NCI-H510A (cell line): Measurements from ENCODE around the gene NSUN2.
A peak's percentile ranks its signal among the peaks of the same experiment; 100 is the strongest.
"Not testable (repeated sequence)": the region's sequence is repeated elsewhere in the genome, so short reads cannot be mapped to it uniquely, and the experiment has no call there.

Experiments
- DNase-seq: peaks from one replicate; lab custom pipeline; 2025; lab: John Stamatoyannopoulos, UW

The NSUN2 gene

DNA sequence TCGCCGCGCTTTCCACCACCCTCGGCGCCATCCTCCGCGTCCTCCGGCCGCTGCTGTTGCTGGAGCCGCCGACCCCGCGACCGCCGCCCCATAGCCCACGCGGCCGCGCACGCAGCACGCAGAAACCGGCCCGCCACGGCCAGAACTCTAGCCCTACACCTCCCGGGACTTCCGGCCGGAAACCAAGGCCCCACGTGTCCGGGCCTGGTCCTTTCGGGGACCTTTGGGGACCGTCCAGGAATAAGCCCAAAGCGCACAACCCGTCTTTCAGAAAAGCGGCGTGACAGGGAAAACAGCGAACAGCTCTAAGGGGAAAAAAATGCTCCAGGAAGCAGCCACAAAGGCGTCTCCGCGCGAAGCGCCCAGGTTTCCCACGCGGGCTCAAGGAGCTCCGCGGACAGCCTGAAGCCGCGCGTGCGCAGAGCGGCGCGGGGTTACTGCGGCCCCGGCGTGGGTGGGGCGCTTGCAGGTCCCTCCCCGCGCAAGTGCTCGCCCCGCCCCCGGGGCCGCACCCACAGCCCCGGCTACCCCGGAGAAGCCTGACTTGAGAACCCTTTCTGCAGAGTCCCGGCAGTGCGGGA lies at the start of gene NSUN2, which contains the start of gene SRD5A1:
Gene NSUN2, minus strand, starts transcription at position 157 of the 581 bp plus-strand sequence. Its CDS starts 65 bp downstream, at position 92.
Gene SRD5A1, plus strand, starts transcription at position 553 of the 581 bp plus-strand sequence. CDS start 137 bp downstream, outside the sequence.
- DNase-seq, result peak; percentile 61

DNA sequence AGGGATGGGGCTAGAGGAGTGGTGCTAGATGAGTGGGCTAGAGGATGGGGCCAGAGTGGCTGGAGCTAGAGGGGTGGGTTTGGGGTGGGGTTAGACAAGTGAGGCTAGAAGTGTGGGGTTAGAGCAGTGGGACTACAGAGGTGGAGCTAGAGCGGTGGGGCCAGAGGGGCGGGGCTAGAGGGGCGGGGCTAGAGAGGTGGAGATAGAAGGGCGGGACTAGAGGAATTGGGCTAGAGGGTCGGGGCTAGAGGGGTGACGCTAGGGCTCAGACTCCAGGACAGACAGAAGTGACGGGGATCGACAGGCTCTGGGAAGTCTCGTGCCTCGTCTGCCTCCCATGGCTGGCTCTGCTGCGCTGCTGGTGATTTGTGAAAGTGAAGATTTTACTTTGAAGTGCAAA lies 49.4 kb upstream of the NSUN2 start:
- no peak for DNase-seq

DNA sequence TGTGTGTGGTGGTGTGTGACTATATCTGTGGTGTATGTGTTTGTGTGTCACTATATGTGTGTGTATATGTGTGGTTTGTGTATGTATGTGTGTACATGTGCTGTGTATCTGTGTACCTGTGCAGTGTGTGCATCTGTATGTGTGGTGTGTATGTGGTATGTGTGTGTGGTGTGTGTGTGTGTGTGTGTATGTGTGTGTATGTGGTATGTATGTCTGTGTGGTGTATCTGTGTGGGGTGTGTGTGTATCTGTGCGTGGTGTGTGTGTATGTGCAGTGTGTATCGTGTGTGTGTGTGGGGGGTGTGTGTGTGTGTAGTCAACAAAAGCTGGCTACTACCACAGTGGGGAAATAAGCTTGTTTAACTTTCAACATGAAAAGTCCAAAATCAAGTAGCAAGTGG lies 48.8 kb upstream of the NSUN2 start:
- no peak for DNase-seq

DNA sequence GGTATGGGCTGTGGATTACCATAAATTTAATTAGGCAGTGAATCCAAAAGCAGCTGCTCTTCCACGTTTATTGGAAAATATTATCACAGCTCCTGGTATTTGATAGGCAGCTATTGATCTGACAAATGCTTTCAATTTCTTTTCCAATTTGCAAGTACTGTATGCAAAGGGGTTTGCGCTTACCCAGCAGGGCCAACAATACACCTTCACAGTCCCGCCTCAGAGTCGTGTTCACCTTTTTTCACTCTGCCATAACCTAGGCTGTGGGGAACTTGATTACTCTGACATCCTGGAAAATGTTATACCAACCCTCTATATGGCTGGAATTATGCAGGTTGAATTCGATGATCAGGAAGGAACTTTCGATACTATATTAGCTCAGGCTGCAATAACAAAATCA lies 48.1 kb upstream of the NSUN2 start:
- no peak for DNase-seq

DNA sequence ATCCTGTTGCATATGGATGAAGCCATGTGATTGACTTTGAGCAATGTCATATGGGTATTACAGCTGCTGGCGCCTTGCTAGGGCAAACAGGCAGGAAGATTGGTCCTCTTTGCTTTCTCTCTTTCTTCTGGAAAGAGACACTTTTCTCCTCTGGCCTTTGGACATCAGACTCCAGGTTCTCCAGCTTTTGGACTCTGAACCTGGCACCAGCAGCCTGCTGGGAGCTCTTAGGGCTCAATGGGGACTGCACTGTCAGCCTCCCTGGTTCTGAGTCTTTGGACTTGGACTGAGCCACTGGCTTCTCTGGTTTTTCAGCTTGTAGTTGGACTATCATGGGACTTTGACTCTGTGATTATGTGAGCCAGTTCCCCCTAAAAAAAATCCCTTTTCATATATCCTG lies 45.5 kb upstream of the NSUN2 start:
- no peak for DNase-seq

DNA sequence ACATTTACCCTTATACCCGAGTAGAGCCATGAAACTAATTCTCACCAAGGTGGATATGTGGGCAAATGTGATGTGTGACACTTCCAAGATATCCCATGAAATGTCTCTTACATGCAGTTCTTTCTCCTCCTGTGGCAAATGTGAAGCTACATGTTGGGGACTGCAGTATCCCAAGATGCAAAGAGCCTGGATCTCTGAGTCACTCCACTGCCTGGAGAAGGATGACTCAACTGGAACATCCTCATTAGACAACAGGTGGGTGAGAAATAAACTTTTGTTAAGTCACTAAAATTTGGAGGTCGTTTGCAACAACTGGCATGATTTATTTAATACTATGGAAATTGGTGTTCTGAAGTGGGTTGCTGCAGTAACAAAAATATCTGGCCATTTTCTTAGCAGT lies 43.9 kb upstream of the NSUN2 start:
- DNase-seq, result no peak

DNA sequence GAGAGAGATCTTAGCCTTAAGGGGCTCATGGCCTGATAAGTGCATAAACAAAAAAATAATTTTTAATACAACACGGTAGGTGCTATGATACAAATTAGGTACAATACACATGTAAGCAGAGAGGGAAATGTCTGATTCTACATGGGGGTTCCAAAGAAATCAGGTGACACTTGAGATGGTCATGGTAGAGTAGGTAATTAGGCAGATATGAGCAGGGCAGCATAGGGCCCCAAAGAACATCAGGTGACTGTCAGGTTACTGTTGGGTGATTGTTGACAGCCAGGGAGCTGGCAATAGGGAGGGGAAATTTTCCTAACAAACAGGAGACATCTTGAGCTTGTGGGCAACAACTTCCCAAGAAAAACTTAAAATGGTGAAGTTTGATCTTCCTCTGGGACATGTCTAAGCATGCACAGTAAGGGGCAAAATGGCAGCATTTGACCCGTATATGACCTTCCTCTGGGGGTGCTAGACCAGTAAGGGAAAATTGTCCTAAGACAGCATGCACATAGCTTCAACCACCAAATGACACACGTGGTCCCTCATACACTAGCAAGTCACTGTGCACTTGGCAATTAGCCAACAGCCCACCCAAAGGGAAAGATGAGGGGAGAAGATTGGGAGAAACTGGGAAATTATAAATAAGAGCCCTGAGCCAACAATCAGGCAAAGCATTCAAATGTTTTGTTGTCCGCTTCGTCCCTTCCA lies 43.1 kb upstream of the NSUN2 start:
- DNase-seq, result no peak

DNA sequence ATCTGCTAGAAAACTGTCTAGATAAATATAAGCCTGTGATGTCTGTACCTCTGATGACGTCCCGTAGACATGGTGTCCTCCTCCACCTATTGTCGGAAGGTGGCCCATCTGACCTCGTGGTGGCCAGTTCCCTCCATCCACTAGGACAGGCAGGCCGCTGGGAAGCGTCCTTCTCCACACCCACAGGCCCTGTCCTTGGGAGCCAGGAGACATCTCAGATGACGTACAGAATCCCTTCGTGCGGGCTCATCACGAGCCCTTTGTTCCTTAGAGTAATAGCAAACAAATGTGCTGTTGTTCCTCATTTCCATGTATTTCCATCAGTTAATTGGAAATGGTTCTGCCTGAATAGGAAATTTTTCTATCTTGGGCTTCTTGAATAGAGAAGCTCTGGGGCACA lies 42.0 kb upstream of the NSUN2 start:
- no peak for DNase-seq

DNA sequence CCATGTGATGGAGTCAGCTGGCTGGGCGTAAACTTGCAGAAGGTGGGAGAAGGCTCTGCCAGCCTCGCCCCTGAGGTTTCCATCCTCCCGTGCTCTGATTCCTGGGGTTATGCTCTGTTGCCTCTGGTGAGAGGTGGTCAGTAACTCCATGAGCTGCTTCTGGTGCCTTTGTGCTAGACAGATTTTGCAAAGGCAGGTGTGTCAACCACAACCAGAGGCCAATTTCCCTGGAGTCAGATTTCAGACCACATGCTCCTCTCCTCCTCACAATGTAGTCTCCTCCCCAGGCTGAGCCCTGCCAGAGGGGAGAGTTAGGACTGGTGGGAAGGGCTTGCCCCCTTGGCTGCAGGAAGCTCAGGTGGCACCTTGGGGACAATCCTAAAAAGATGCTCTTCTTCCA lies 41.6 kb upstream of the NSUN2 start:
- peak; percentile 30 for DNase-seq

DNA sequence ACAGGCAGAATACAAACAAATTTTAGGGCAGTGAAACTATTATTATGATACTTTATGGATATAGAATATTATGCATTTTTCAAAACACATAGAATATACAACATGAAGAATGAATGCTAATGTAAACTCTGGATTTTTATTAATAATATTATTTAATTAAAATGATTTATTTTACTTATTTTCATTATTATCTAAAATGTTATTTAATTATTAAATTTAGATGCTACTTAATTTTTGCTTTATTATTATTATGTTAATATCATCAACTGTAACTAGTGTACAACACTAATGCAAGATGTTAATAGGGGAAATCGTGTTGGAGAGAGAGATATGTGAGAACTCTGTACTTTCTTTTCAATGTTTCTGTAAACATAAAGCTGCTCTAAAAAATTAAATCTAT lies 41.1 kb upstream of the NSUN2 start:
- no peak for DNase-seq

DNA sequence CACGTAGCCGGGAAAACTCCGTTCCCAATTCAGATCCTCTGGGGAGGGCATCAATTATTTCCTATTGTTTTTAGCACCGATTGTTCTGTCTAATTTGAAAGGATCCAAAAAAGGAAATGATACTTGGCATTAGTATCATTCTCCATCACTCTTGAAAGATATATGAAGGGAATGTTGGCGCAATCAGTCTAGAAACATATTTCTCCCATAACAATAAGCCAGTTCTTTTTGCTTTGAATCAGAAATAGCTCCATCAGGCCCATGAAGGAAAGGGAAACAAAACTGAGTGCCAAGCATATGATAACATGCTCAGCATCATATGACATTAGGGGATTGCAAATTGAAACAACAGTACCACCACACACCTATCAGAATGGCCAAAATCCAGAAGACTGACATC lies 40.2 kb upstream of the NSUN2 start:
- no peak for DNase-seq

DNA sequence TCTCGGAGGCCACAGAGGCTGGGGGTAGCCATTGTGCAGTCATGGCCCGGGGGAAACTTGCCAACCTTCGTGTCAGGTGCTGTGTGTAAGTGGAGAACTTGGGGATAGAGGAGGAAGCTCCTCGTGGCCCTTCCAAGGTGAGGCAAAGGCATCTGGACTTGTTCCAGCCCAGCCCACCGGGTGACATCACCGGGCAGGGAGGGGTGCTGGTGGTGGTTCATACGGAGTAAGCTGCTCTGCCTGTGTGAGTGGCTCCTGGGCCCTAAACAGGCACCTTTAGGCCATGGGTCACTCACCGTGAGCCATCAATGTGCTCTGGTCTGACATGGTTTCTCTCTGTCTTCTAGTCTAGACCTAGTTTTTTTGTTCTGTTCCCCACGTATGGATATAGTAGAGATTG lies 35.9 kb upstream of the NSUN2 start:
- DNase-seq, result not testable (repeated sequence)

DNA sequence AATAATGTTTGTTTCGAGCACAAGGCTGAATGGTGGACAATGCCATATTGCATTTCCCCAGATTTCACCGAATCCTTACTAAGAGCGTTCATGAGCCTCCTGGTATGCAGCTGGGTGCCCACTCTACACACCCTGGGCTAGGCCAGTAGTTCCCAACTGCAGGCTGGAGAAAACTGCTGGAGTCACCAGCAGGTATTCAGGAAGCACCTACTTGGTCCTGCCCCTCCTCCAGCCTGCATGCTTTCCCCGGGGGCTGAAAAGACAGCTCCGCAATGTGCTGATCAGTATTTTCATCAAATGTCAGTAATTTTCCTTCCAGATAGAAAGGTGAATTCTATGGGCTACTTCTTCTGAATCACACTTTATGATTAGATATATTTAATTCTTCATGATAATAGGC lies 34.8 kb upstream of the NSUN2 start:
- DNase-seq, result no peak

DNA sequence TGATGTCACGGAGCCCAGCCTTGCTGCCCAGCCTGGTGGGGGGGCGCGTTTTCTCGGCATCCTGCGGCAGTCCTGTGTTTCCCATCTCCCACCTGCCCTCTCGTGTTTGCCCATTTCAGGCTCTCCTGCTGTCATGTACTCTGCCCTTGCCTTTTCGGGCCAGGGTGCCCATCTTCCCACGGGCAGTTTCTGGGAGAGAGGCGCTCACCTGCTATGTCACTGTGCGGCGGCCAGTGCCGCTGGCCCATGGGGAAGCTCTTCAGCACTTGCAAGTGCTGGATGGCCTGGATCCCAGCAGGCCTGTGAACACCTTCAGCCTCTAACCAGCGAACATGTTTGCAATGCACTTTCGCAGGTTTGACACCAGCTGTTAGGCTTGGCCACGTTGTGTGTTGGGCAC lies 33.9 kb upstream of the NSUN2 start:
- DNase-seq, result no peak

DNA sequence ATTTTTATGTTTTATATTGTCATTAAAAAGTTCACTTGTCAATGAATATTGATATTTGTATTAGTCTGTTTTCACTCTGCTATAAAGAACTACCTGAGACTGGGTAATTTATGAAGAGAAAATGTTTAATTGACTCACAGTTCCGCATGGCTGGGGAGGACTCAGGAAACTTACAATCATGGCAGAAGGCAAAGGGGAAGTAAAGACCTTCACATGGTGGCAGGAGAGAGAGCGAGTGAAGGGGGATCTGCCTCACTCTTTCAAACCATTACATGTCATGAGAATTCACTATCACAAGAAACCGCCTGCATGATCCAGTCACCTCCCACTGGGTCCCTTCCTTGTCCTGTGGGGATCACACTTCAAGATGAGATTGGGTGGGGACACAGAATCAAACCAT lies 27.8 kb upstream of the NSUN2 start:
- DNase-seq, result no peak

DNA sequence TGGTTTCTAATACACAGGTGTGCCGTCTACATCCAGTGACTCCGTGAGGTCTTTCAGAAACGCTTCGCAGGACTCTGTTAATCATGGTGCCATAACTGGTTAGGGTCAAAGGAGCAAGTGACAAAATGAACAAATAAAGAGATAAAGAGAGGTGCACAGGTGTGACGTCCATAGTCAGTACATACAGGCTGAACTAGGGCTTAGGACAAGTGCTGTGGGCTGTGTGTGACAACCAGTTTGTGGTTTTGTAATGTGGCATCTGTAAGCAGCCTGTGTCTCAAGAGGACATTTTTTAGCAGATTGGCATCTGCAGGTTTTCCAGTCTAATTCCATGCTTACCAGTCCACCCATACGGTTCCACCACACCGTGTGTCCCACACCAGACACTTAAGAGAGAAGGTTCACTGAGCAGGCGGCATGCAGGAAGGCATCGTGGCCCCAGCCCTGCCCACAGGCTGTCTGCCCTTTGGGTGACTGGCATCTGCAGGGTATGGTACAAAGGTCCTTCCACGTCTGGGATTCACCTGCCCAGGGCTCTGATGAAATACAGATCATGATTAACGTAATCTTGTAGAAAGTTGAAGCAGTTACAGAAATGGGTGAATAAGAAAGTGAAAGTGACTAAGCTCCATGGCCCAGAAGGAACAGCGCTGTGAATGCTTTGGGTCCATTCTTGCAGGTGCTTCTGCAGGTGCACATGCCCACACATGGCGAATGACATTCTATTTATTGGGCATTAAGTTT lies 27.3 kb upstream of the NSUN2 start:
- DNase-seq, result no peak

DNA sequence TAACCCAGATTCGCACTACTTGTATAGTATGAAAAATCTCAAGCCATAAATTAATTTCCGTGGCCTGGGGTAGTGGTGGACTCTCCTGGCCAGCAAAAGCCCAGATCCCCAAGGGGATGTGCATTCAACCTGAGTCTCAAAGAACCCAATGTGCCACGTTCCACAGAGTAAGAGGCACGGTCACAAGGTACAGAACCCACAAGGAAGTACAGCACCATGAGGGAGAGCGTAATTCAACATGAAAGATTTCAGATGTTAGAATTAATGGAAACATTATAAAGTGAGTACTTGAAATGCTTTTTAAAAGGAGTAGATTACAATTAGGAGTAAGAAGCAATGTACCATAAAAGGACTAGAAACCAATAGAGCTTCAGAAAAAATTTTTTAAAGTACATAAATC lies 23.8 kb upstream of the NSUN2 start:
- no peak for DNase-seq

DNA sequence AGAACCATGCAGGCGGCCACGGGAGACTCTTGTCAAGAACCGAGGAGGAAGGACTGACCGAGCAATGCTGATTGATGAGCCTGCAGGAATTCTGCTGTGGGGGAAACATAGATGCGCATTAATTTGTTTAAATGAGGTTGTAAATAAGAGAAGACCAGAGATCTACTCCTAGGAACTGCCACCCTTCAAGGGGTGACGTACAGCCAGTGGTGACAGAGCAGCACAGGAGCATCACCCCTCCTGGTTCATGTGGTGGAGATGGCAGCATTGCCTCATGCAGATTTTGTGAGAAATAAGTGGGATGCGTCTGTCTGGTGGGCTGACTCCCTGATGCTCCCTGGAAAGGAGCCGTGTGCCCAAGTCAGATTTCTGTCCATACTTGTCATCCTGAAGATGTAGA lies 22.6 kb upstream of the NSUN2 start:
- no peak for DNase-seq

DNA sequence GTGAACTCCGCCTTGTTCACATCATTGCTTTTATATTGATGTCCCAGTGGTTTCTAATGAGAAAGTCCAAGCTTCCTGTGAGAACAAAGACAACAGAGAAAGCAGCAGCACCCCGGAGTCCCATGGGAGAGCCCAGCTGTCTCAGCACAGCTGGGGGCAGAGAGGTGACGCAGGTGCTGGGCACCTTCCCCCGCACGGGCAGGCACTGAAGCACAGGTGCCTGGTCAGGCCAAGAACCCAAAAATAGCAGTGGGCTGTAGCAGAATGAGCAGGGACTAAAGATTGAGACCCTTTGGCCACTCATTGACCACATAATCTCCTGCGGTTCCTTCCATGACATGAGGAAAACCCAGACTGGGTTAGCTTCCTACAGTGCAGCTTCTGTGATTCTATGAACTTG lies 19.2 kb upstream of the NSUN2 start:
- DNase-seq, result no peak

DNA sequence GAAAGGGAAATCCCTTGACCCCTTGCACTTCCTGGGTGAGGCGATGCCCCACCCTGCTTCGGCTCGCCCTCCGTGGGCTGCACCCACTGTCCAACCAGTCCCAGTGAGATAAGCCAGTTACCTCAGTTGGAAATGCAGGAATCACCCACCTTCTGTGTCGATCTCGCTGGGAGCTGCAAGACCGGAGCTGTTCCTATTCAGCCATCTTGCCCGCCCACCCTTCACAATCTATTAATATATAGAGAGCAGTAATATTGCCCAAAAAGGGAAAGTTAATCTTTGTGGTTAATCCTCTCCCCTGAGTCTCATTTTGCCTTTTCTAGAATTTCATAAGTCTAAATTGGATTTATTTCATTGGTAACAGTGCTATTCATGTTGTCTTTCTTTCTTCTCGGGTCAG lies 16.8 kb upstream of the NSUN2 start:
- DNase-seq, result no peak

DNA sequence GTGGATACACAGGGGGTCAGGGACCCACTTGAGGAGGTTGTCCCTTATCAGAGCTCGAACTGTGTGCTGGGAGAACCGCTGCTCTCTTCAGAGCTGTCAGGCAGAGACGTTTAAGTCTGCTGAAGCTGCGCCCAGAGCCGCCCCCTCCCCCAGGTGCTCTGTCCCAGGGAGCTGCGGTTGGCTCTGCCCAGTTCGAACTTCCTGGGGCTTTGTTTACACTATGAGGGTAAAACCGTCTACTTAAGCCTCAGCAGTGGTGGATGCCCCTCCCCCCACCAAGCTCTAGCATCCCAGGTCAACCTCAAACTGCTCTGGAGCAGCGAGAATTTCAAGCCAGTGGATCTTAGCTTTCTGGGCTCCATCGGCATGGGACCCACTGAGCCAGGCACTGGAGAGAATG lies 16.3 kb upstream of the NSUN2 start:
- DNase-seq, result peak; percentile 69

DNA sequence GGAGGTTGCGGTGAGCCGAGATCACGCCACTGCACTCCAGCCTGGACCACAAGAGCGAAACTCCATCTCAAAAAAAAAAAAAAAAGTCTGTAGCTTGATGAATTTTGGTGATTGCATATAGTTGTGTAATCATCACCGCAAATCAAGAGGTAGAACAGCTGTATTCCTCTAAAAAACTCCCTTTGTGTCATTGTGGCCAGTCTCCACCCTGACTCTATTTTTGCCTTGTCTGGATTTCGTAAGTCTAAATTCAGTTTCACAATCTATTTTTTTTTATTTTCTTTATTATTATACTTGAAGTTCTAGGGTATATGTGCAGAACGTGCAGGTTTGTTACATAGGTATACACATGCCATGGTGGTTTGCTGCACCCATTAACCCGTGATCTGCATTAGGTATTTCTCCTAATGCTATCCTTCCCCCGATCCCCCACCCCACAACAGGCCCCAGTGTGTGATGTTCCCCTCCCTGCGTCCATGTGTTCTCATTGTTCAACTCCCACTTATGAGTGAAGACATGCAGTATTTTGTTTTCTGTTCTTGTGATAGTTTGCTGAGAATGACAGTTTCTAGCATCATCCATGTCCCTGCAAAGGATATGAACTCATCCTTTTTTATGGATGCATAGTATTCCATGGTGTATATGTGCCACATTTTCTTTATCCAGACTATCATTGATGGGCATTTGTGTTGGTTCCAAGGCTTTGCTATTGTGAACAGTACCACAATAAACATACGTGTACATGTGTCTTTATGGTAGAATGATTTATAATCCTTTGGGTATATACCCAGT lies 12.9 kb upstream of the NSUN2 start:
- not testable (repeated sequence) for DNase-seq
